WERI-Rb-1 (cell line): ENCODE data around the gene CRBN.

ENCODE experiments used
- DNase-seq: peaks from one replicate; pipeline ENCODE4 v3.0.0-alpha.2; 2020
- H3K27ac ChIP-seq: fragments of 250-450 bp; sonication (Bioruptor Pico); 2 replicates; pipeline ENCODE4 v1.5.1; 2020; ENCODE audit warnings: mild to moderate bottlenecking, moderate library complexity
- H3K27me3 ChIP-seq: fragments of 250-450 bp; sonication (Bioruptor Pico); 2 replicates; pipeline ENCODE4 v1.5.1; 2021; ENCODE audit warnings: mild to moderate bottlenecking, low read depth, moderate library complexity; ENCODE audit not compliant: insufficient read depth, severe bottlenecking
- H3K36me3 ChIP-seq: fragments of 250-450 bp; sonication (Bioruptor Pico); 2 replicates; pipeline ENCODE4 v1.5.1; 2020; ENCODE audit warnings: mild to moderate bottlenecking, moderate library complexity
- H3K4me3 ChIP-seq: 2 replicates; pipeline ENCODE4 v1.5.1; 2011; ENCODE audit warnings: low read depth, mild to moderate bottlenecking, control low read depth, low read length
- H3K9me3 ChIP-seq: fragments of 250-450 bp; sonication (Bioruptor Pico); 2 replicates; pipeline ENCODE4 v1.5.1; 2021; ENCODE audit warnings: mild to moderate bottlenecking, moderate library complexity; ENCODE audit not compliant: severe bottlenecking
- TF ChIP-seq, protein P1 (sequence below): IDR thresholded peaks from 2 replicates; pipeline ENCODE4 v1.5.1; 2011; ENCODE audit warnings: low read depth, mild to moderate bottlenecking, control low read depth, inconsistent platforms, low read length

Gene CRBN

DNA sequence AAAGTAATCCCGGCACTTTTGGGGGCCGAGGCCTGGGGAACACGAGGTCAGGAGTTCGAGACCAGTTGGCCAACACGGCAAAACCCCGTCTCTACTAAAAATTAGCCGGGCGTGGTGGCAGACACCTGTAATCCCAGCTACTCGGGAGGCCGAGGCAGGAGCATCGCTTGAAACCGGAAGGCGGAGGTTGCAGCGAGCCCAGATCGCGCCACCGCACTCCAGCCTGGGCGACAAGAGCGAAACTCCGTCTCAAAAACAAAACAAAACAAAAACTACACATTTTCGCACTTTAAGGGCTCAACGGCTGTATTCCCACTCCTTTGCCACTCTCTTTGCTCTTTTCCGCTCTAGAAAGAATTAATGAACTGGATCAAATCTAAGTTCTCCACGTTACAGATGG, 53.5 kb downstream of the CRBN start:
- no peaks in the 10 kb centered on the region for H3K9me3 ChIP-seq
- H3K4me3 ChIP-seq, result peak overlapping the region; percentile 61
- no peak for DNase-seq
- TF ChIP-seq, protein P1, sequence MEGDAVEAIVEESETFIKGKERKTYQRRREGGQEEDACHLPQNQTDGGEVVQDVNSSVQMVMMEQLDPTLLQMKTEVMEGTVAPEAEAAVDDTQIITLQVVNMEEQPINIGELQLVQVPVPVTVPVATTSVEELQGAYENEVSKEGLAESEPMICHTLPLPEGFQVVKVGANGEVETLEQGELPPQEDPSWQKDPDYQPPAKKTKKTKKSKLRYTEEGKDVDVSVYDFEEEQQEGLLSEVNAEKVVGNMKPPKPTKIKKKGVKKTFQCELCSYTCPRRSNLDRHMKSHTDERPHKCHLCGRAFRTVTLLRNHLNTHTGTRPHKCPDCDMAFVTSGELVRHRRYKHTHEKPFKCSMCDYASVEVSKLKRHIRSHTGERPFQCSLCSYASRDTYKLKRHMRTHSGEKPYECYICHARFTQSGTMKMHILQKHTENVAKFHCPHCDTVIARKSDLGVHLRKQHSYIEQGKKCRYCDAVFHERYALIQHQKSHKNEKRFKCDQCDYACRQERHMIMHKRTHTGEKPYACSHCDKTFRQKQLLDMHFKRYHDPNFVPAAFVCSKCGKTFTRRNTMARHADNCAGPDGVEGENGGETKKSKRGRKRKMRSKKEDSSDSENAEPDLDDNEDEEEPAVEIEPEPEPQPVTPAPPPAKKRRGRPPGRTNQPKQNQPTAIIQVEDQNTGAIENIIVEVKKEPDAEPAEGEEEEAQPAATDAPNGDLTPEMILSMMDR, result no peak
- H3K27ac ChIP-seq, result peak overlapping the region; percentile 94
- no peaks in the 10 kb centered on the region for H3K27me3 ChIP-seq
- peaks cover 22% of the 10 kb centered on the region for H3K36me3 ChIP-seq

DNA sequence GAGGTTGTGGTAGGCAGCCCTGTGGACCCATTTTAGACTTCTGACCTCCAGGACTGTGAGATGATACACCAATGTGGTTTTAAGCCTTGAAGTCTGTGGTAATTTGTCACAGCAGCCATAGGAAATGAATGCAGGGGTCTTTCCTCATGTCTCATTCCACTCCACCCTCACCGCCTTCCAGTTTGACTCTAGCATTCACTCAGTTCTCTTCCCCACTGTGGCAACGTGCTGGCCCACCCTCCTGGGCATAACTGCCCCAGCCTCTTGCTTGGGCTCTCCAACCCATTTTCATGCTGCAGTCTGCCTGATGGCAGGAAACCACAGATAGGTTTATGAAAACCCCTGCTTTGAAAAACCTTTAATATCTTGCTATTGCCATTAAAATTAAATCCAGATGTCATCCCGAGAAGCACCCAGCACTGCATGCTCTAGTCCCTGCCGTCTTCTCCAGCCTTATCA, 60.1 kb downstream of the CRBN start:
- TF ChIP-seq, protein P1, result no peak
- Histone ChIP-seq H3K9me3 (no peaks in the 10 kb centered on the region), H3K4me3 (no peak overlapping the region), H3K36me3 (no peaks in the 10 kb centered on the region), H3K27me3 (no peaks in the 10 kb centered on the region), H3K27ac (no peak overlapping the region)
- DNase-seq, result no peak

DNA sequence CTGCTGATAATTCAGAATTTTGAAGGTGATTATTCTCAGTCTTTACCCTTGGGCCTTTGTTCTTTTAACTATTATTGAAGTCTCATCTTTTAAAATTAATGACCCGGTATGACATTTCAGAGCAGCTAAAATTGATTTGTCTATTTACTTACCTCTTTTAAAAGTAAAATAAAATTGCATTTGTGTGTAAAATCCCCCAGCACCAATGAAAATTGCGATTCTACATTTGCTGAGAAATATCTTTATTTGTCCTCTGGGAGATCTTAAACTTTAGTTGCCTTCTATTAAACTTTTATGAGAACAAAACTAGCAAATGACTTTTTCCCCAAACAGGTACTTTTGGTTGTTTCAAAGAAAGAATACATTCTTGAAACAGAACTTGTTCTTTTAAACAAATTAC, 61.8 kb downstream of the CRBN start:
- Histone ChIP-seq H3K4me3 (no peak overlapping the region), H3K36me3 (no peaks in the 10 kb centered on the region), H3K27ac (no peak overlapping the region), H3K27me3 (no peaks in the 10 kb centered on the region), H3K9me3 (no peaks in the 10 kb centered on the region)
- TF ChIP-seq, protein P1, result no peak
- no peak for DNase-seq

DNA sequence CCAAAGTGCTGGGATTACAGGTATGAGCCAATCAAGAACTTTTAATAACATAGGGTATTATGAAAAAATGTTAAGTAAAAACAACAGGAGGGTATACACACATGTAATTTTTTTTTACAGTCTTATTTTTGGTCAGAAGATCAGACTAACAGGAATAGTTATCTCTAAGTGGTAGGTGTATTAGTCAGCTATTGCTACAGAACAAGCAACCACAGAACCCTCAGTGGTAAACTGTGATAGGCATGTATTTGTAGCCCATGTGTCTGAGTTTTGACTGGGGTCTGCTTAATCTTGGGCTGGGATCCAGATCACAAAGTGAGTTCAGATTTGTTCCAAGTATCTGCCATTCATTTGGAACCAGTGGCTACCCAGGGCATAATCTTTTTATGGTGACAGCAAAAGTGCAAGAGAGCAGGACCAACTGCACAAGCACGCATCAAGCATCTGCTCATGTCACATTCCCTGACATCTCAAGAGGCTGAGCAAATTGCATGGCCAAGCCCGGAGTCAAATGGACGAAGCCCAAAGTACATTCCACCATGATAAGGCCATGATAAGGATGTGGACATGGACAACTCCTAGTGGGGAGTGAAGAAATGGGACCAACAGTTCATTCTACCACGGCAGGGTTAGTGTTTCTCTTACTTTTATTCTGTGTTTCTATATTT, 66.3 kb downstream of the CRBN start:
- Histone ChIP-seq H3K4me3 (no peak overlapping the region), H3K9me3 (no peaks in the 10 kb centered on the region), H3K27ac (no peak overlapping the region), H3K36me3 (no peaks in the 10 kb centered on the region), H3K27me3 (no peaks in the 10 kb centered on the region)
- DNase-seq, result no peak
- TF ChIP-seq, protein P1, result no peak

DNA sequence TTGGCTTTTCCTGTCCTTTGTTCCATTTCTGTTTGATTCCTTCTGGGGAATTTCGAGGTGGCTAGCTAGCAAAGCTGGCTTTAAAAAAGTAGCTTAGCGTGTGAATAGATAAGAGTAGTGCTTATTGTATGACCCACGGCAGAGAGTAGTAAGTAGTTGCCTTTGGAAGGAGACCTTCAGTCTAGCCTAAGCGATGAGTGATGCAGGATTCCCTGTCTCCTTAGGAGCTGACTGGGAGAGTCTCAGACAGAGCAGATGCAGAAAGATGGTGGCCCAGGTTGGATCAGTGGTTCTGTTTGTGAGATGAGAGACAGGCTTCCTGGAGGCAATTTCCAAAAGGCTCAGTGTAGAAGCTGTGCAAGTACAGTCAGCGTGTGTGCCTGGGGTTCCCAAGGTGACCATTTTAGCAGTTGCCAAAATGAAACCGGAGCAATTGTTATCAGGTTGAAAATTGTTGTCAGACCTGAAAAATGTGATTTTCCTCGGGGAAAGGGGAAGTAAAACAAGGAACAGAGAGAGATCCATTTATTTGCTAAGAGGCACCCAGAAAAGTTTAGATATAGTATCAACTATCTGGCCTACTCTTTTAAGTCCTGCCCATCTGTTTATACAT, 68.6 kb downstream of the CRBN start:
- Histone ChIP-seq H3K9me3 (no peaks in the 10 kb centered on the region), H3K36me3 (no peaks in the 10 kb centered on the region), H3K27me3 (no peaks in the 10 kb centered on the region), H3K27ac (no peak overlapping the region), H3K4me3 (no peak overlapping the region)
- TF ChIP-seq, protein P1, result no peak
- no peak for DNase-seq

DNA sequence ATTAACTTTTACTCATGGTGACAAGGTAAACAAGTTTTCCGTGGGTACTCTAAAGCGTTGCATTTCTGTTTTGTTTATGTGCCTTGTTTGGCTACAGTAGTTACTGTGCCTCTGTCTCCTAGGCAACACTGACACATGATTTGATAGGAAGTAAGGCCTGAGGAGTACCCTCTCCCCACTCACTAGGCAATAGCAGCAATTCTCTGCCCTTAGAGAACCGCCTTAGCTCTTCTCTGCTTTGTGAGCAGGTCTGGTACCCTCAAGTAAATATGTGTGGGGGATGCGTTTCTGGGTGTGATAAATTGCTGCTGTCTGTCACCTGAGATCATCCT, 69.2 kb downstream of the CRBN start, which contains the start of gene IL5RA:
TSS of gene IL5RA (minus strand) at position 76 of the 332 bp plus-strand sequence. CDS start 5,390 bp downstream, outside the sequence.
- no peaks in the 10 kb centered on the region for H3K9me3 ChIP-seq
- H3K27ac ChIP-seq, result no peak within 1 kb of the TSS
- no peaks in the 10 kb centered on the region for H3K36me3 ChIP-seq
- no peak within 1 kb of the TSS for H3K4me3 ChIP-seq
- H3K27me3 ChIP-seq, result no peaks in the 10 kb centered on the region
- no peak for DNase-seq
- TF ChIP-seq, protein P1, result no peak
